Mesenchymal stem cell (in vitro differentiated cells and primary cell): ENCODE measurements around the gene CCDC180.

ENCODE experiments used
- DNase-seq: peaks from one replicate; pipeline ENCODE4 v3.0.0-alpha.2; 2013
- H2AFZ ChIP-seq: one replicate; pipeline ENCODE4 v1.6.1; 2013; ENCODE audit warnings: low read depth, mild to moderate bottlenecking, control low read depth, inconsistent platforms, low read length, moderate library complexity
- H2AK5ac ChIP-seq: 2 replicates; pipeline ENCODE4 v1.6.1; 2013; ENCODE audit warnings: low read length, moderate library complexity, mild to moderate bottlenecking, inconsistent platforms; ENCODE audit not compliant: severe bottlenecking
- H2BK120ac ChIP-seq: one replicate; pipeline ENCODE4 v1.6.1; 2013; ENCODE audit warnings: low read depth, mild to moderate bottlenecking, inconsistent platforms, low read length, moderate library complexity
- H2BK12ac ChIP-seq, 2 experiments: one replicate each; pipeline ENCODE4 v1.6.1; 2013; ENCODE audit warnings: inconsistent platforms in 2 of 2, low read length in 2 of 2, mild to moderate bottlenecking in 2 of 2, moderate library complexity in 2 of 2, control low read depth in 1 of 2
- H2BK15ac ChIP-seq: one replicate; pipeline ENCODE4 v1.6.1; 2013; ENCODE audit warnings: mild to moderate bottlenecking, low read depth, inconsistent platforms; ENCODE audit not compliant: poor library complexity, severe bottlenecking
- H2BK5ac ChIP-seq: 2 replicates; pipeline ENCODE4 v1.6.1; 2013; ENCODE audit warnings: low read depth, mild to moderate bottlenecking, low read length, control low read depth, inconsistent platforms; ENCODE audit not compliant: poor library complexity, severe bottlenecking
- H3K14ac ChIP-seq, 2 experiments: one replicate each; pipeline ENCODE4 v1.6.1; 2013; ENCODE audit warnings: inconsistent platforms in 2 of 2, low read length in 2 of 2, control low read depth in 1 of 2, mild to moderate bottlenecking in 1 of 2, moderate library complexity in 1 of 2
- H3K18ac ChIP-seq, 2 experiments: one replicate each; pipeline ENCODE4 v1.6.1; 2013; ENCODE audit warnings: inconsistent platforms in 2 of 2, low read length in 2 of 2, control low read depth in 1 of 2, low read depth in 1 of 2, mild to moderate bottlenecking in 1 of 2
- H3K23ac ChIP-seq, 2 experiments: one replicate each; pipeline ENCODE4 v1.6.1; 2013; ENCODE audit warnings: inconsistent platforms in 2 of 2, low read length in 2 of 2, mild to moderate bottlenecking in 2 of 2, moderate library complexity in 2 of 2, control low read depth in 1 of 2
- H3K27ac ChIP-seq: 2 replicates; pipeline ENCODE4 v1.5.1; 2013; ENCODE audit warnings: mild to moderate bottlenecking, moderate library complexity, low read length, control low read depth, inconsistent platforms; ENCODE audit not compliant: poor library complexity, severe bottlenecking
- H3K27me3 ChIP-seq, 2 experiments: 2 replicates each; pipeline versions ENCODE4 v1.6.1 to v1.7.0; 2013; ENCODE audit warnings: low read length in 2 of 2, mild to moderate bottlenecking in 2 of 2, moderate library complexity in 2 of 2, control low read depth in 1 of 2, inconsistent platforms in 1 of 2; ENCODE audit not compliant: control insufficient read depth in 1 of 2, insufficient read depth in 1 of 2
- H3K36me3 ChIP-seq, 2 experiments: 2 replicates each; pipeline versions ENCODE4 v1.6.1 to v1.7.0; 2013; ENCODE audit warnings: low read length in 2 of 2, control low read depth in 1 of 2, inconsistent platforms in 1 of 2, low read depth in 1 of 2, mild to moderate bottlenecking in 1 of 2; ENCODE audit not compliant: insufficient read depth in 2 of 2, control insufficient read depth in 1 of 2
- H3K4ac ChIP-seq, 2 experiments: one replicate each; pipeline ENCODE4 v1.6.1; 2013; ENCODE audit warnings: inconsistent platforms in 2 of 2, low read length in 2 of 2, mild to moderate bottlenecking in 2 of 2, moderate library complexity in 2 of 2, control low read depth in 1 of 2, low read depth in 1 of 2
- H3K4me1 ChIP-seq: 2 replicates; pipeline ENCODE4 v1.6.1; 2013; ENCODE audit warnings: low read depth, low read length, control low read depth; ENCODE audit not compliant: control insufficient read depth, insufficient read depth
- H3K4me2 ChIP-seq: 2 replicates; pipeline ENCODE4 v1.6.1; 2013; ENCODE audit warnings: low read length, mild to moderate bottlenecking, inconsistent platforms; ENCODE audit not compliant: poor library complexity, severe bottlenecking
- H3K4me3 ChIP-seq, 2 experiments: 2 replicates each; pipeline versions ENCODE4 v1.5.1 to v1.7.0; 2013; ENCODE audit warnings: low read length in 2 of 2, mild to moderate bottlenecking in 2 of 2, control low read depth in 1 of 2, low read depth in 1 of 2; ENCODE audit not compliant: insufficient read depth in 1 of 2
- H3K79me1 ChIP-seq: replicated peaks from 2 replicates; pipeline ENCODE4 v1.6.1; 2013; ENCODE audit warnings: mild to moderate bottlenecking, control low read depth, low read length, inconsistent platforms; ENCODE audit not compliant: poor library complexity, severe bottlenecking
- H3K9ac ChIP-seq: 2 replicates; pipeline ENCODE4 v1.7.0; 2013; ENCODE audit warnings: mild to moderate bottlenecking, low read length, moderate library complexity
- H3K9me3 ChIP-seq: 2 replicates; pipeline ENCODE4 v1.7.0; 2013; ENCODE audit warnings: mild to moderate bottlenecking, low read length; ENCODE audit not compliant: control insufficient read depth
- H4K8ac ChIP-seq: one replicate; pipeline ENCODE4 v1.6.1; 2013; ENCODE audit warnings: inconsistent platforms, mild to moderate bottlenecking, low read length, moderate library complexity
- H4K91ac ChIP-seq: one replicate; pipeline ENCODE4 v1.6.1; 2013; ENCODE audit warnings: mild to moderate bottlenecking, low read length, inconsistent platforms
- WGBS: methylation state at CpG from one replicate; pipeline ENCODE4 v1.1.7; 2013; ENCODE audit warnings: mixed read lengths; 5-methylcytosine and 5-hydroxymethylcytosine counted together

CCDC180 gene

DNA sequence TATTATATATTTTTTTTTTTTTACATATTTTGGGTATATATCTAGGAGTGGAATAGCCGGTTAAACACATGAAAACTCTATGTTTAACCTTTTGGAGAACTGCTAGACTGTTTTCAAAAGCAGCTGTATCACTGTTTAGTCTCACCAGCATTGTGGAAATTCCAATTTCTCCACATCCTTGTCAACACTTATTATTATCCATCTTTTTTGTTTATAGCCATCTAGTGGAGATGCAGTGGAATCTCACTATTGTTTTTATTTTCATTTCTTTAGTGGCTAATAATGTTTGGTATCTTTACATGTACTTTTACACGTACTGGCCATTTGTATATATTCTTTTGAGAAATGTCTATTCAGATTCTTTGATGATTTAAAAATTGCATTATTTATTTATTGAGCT is 22.7 kb upstream of the CCDC180 start:
- no peak overlapping the region for H3K14ac ChIP-seq
- no peak overlapping the region for H3K4me3 ChIP-seq
- H3K4me2 ChIP-seq: no peak overlapping the region
- H2BK12ac ChIP-seq: no peak overlapping the region
- H4K8ac ChIP-seq: no peak overlapping the region
- no peak overlapping the region for H3K9ac ChIP-seq
- H3K36me3 ChIP-seq: peaks cover 19 to 66% of the 10 kb centered on the region in 2 experiments
- DNase-seq: no peak
- no peak overlapping the region for H2AK5ac ChIP-seq
- H3K18ac ChIP-seq: no peak overlapping the region
- no peak overlapping the region for H2BK5ac ChIP-seq
- no peak overlapping the region for H2BK120ac ChIP-seq
- H3K4me1 ChIP-seq: no peaks in the 10 kb centered on the region
- H4K91ac ChIP-seq: no peak overlapping the region
- no peaks in the 10 kb centered on the region for H3K79me1 ChIP-seq
- H3K9me3 ChIP-seq: peaks cover 23% of the 10 kb centered on the region
- H3K4ac ChIP-seq: no peak overlapping the region
- no peak overlapping the region for H3K23ac ChIP-seq
- H3K27ac ChIP-seq: no peak overlapping the region
- no peak overlapping the region for H2AFZ ChIP-seq
- no peaks in the 10 kb centered on the region for H3K27me3 ChIP-seq
- 100% methylated on average over 1 of the region's 2 CpGs for WGBS
- no peak overlapping the region for H2BK15ac ChIP-seq

DNA sequence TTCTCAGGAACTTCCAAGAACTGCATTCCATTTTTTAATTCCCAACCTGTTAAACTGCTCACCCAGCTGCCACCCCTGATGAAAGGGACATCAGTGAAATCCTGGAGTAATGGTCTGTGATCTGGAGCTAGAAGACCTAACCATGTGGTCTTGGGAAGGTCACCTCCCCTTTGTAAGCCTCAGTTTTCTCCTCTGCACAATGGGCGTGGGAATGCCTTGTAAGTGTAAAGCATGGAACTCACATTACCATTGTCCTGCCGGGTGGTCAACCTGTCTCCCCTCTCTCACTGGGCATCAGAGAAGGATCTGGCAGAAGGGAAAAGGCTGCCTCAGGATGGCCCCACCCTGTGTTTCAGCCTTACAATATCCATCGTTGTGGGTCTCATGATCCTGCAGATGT is 15.3 kb upstream of the CCDC180 start:
- Histone ChIP-seq H3K36me3 (peaks cover 51 to 64% of the 10 kb centered on the region in 2 experiments), H4K8ac (no peak overlapping the region), H3K27me3 (no peaks in the 10 kb centered on the region), H2BK12ac (no peak overlapping the region), H3K14ac (no peak overlapping the region), H3K4me1 (peaks cover 7% of the 10 kb centered on the region), H2BK15ac (no peak overlapping the region), H3K9ac (no peak overlapping the region), H3K18ac (no peak overlapping the region), H2AFZ (no peak overlapping the region), H3K27ac (no peak overlapping the region), H3K9me3 (peaks cover 8% of the 10 kb centered on the region), H3K79me1 (no peaks in the 10 kb centered on the region), H3K4ac (no peak overlapping the region), H4K91ac (no peak overlapping the region), H3K4me2 (no peak overlapping the region), H3K4me3 (no peak overlapping the region), H3K23ac (no peak overlapping the region), H2BK5ac (no peak overlapping the region), H2BK120ac (no peak overlapping the region), H2AK5ac (no peak overlapping the region)
- 98% methylated on average over 3 of the region's 3 CpGs for WGBS
- DNase-seq: no peak

DNA sequence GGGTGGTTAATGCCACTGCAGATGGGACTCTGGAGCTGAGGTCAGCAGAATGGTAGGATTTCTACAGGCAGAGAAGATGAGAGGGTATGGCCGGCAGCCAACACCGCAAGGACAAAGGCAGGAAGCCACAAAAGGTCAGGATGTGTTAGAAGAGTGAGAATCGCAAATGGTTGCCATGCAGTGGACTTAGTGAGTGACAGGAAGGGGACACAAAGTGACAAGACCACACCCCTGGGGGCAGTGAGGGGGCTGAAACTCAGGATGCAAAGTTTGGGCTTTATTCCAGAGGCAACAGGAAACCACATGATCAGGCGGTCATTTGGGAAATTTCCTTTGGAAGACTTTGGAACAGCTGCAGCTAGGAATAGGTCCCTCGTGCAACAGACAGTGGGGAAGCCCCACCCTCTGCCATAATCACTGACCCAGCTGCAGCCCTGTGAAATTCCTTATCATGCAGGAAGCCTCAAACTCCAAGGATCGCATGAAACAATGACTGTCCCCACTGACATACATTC is 14.2 kb upstream of the CCDC180 start:
- H3K79me1 ChIP-seq: no peaks in the 10 kb centered on the region
- no peak overlapping the region for H4K91ac ChIP-seq
- H3K4me2 ChIP-seq: no peak overlapping the region
- H3K9me3 ChIP-seq: peaks cover 18% of the 10 kb centered on the region
- no peak overlapping the region for H3K18ac ChIP-seq
- no peak overlapping the region for H3K27ac ChIP-seq
- no peak overlapping the region for H2AFZ ChIP-seq
- H3K4me1 ChIP-seq: peaks cover 7% of the 10 kb centered on the region
- peak overlapping the region; percentile 52 for H4K8ac ChIP-seq
- H2AK5ac ChIP-seq: no peak overlapping the region
- H3K9ac ChIP-seq: no peak overlapping the region
- no peaks in the 10 kb centered on the region for H3K27me3 ChIP-seq
- H3K14ac ChIP-seq: peak overlapping the region in 1 of 2 experiments; percentile 19
- peak; percentile 27 for DNase-seq
- no peak overlapping the region for H2BK12ac ChIP-seq
- no peak overlapping the region for H3K23ac ChIP-seq
- no peak overlapping the region for H3K4ac ChIP-seq
- no peak overlapping the region for H2BK15ac ChIP-seq
- H2BK120ac ChIP-seq: no peak overlapping the region
- H3K4me3 ChIP-seq: no peak overlapping the region
- H3K36me3 ChIP-seq: peaks cover 47 to 53% of the 10 kb centered on the region in 2 experiments
- WGBS: 65% methylated on average over 6 of the region's 6 CpGs
- no peak overlapping the region for H2BK5ac ChIP-seq

DNA sequence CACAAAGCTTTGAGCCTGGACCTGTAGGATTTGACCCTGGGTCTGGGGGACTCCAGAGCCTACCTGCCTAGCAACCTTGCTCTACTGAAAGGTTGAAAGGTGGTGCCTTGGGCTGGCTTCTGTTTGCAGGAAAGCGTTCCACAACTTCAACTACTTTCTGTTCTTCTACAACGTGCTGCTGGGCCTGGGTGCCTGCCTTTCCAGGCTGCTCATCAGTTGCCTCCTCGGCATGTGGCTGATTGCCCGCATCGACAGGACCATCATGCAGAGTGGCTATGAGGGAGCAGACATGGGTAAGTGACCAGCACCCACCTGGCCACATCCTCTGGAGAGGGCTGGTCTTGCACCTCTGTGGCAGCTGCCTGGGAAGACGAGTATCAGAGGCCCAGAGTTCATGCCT is 13.6 kb upstream of the CCDC180 start:
- H3K9ac ChIP-seq: no peak overlapping the region
- H4K91ac ChIP-seq: no peak overlapping the region
- no peak overlapping the region for H3K23ac ChIP-seq
- no peak overlapping the region for H2BK15ac ChIP-seq
- H3K4me1 ChIP-seq: peaks cover 7% of the 10 kb centered on the region
- peak overlapping the region; percentile 52 for H4K8ac ChIP-seq
- H2BK120ac ChIP-seq: no peak overlapping the region
- peak overlapping the region in 1 of 2 experiments; percentile 1 for H3K18ac ChIP-seq
- no peak overlapping the region for H2BK12ac ChIP-seq
- no peak for DNase-seq
- peaks cover 20% of the 10 kb centered on the region for H3K9me3 ChIP-seq
- 98% methylated on average over 6 of the region's 6 CpGs for WGBS
- H3K4me3 ChIP-seq: no peak overlapping the region
- H3K79me1 ChIP-seq: no peaks in the 10 kb centered on the region
- H2BK5ac ChIP-seq: no peak overlapping the region
- H2AFZ ChIP-seq: no peak overlapping the region
- no peak overlapping the region for H3K14ac ChIP-seq
- H3K4ac ChIP-seq: no peak overlapping the region
- H3K4me2 ChIP-seq: no peak overlapping the region
- H3K27me3 ChIP-seq: no peaks in the 10 kb centered on the region
- no peak overlapping the region for H2AK5ac ChIP-seq
- no peak overlapping the region for H3K27ac ChIP-seq
- H3K36me3 ChIP-seq: peaks cover 43 to 47% of the 10 kb centered on the region in 2 experiments
